GM12878 (cell line): ENCODE data around the gene ZFP91. TPM values are rescaled to one million over a fixed set of nuclear protein-coding genes. Genes with fewer than 3 reads are reported as not detected.

Experiments used
- ATAC-seq: fragments of 200-7000 bp; cut with Tn5 transposase; 3 replicates; pipeline ENCODE4 v1.9.1; 2020; ENCODE audit warnings: mild to moderate bottlenecking, moderate library complexity
- BruUV-seq: library from RNA; stranded (reverse); fragments of 400-500 nt; replicated peaks from 2 replicates; lab custom pipeline; 2021; lab: Mats Ljungman, UMichigan
- CTCF ChIA-PET: fragments of 300-600 bp; sonication (Branson Sonifier 250); formaldehyde crosslinking; extraction: SDS; loops from one replicate; lab custom pipeline; 2021; ENCODE audit warnings: inconsistent platforms; lab: Yijun Ruan, JAX
- POLR2A ChIA-PET: fragments of 350-600 bp; formaldehyde crosslinking; extraction: SDS; loops from one replicate; lab custom pipeline; 2021; ENCODE audit warnings: inconsistent platforms; lab: Charles Lee
- RAD21 ChIA-PET: fragments of 300-600 bp; sonication (Branson Sonifier 250); formaldehyde crosslinking; loops from one replicate; lab custom pipeline; 2023; ENCODE audit warnings: antibody characterized with exemption; ENCODE audit not compliant: unreplicated experiment; lab: Charles Lee
- SMC1A ChIA-PET: fragments of 300-600 bp; sonication (Branson Sonifier 250); formaldehyde crosslinking; loops from one replicate; lab custom pipeline; 2023; ENCODE audit not compliant: unreplicated experiment, uncharacterized antibody; lab: Charles Lee
- DNase-seq: peaks from one replicate; pipeline ENCODE4 v3.0.0-alpha.2; 2011; ENCODE audit warnings: low read depth, low spot score
- FAIRE-seq: peaks from 3 replicates; lab custom pipeline; 2011; peaks lifted over from hg19 to GRCh38; lab: Jason Lieb, UNC
- H2AFZ ChIP-seq: 2 replicates; pipeline ENCODE4 v1.6.0; 2011; ENCODE audit warnings: low read depth, low read length, control low read depth; ENCODE audit not compliant: control insufficient read depth
- H3K27ac ChIP-seq: 2 replicates; pipeline ENCODE4 v1.5.1; 2011; ENCODE audit warnings: control low read depth; ENCODE audit not compliant: control insufficient read depth, insufficient read depth
- H3K27me3 ChIP-seq, 2 experiments: replicated peaks in 1 of 2; 2 replicates each; pipeline versions ENCODE4 v1.6.0 to v1.6.1; 2011; ENCODE audit warnings: low read length in 1 of 2; ENCODE audit not compliant: control insufficient read depth in 2 of 2, insufficient read depth in 2 of 2
- H3K36me3 ChIP-seq, 2 experiments: 2 replicates each; pipeline ENCODE4 v1.5.1; 2011; ENCODE audit warnings: low read length in 1 of 2; ENCODE audit not compliant: control insufficient read depth in 2 of 2, insufficient read depth in 2 of 2
- H3K4me1 ChIP-seq: 2 replicates; pipeline ENCODE4 v1.6.1; 2011; ENCODE audit warnings: mild to moderate bottlenecking, low read length, moderate library complexity, mixed read lengths; ENCODE audit not compliant: control insufficient read depth, insufficient read depth
- H3K4me2 ChIP-seq: 2 replicates; pipeline ENCODE4 v1.6.0; 2011; ENCODE audit warnings: control low read depth; ENCODE audit not compliant: control insufficient read depth, insufficient read depth
- H3K4me3 ChIP-seq: fragments of 200-600 bp; sonication (generic); 2 replicates; pipeline ENCODE4 v1.5.1; 2016
- H3K79me2 ChIP-seq: 2 replicates; pipeline ENCODE4 v1.6.0; 2011; ENCODE audit warnings: low read length; ENCODE audit not compliant: control insufficient read depth, insufficient read depth
- H3K9ac ChIP-seq: 2 replicates; pipeline ENCODE4 v1.8.0; 2011; ENCODE audit warnings: low read length, control low read depth, mixed read lengths; ENCODE audit not compliant: control insufficient read depth, insufficient read depth
- H3K9me3 ChIP-seq: replicated peaks from 3 replicates; pipeline ENCODE4 v1.5.1; 2011; ENCODE audit warnings: mild to moderate bottlenecking, low read length; ENCODE audit not compliant: control insufficient read depth, insufficient read depth
- H4K20me1 ChIP-seq: 2 replicates; pipeline ENCODE4 v1.6.0; 2011; ENCODE audit not compliant: control insufficient read depth, insufficient read depth
- BMI1 ChIP-seq: fragments of 450-650 bp; IDR thresholded peaks from 2 replicates; pipeline ENCODE4 v1.6.1; 2016; ENCODE audit warnings: mild to moderate bottlenecking, moderate library complexity, borderline replicate concordance
- CHD1 ChIP-seq: IDR thresholded peaks from 2 replicates; pipeline ENCODE4 v1.6.1; 2012; ENCODE audit warnings: low read depth, low read length, improper control_type of control experiment
- CREB1 ChIP-seq: IDR thresholded peaks from 2 replicates; pipeline ENCODE4 v1.6.1; 2012; ENCODE audit warnings: low read depth, mild to moderate bottlenecking, inconsistent platforms
- EED ChIP-seq: sonication (generic); IDR thresholded peaks from 2 replicates; pipeline ENCODE4 v1.6.1; 2016; ENCODE audit warnings: antibody characterized with exemption, low read depth
- FOXK2 ChIP-seq: fragments of 450-650 bp; IDR thresholded peaks from 2 replicates; pipeline ENCODE4 v1.6.1; 2017; ENCODE audit warnings: mild to moderate bottlenecking, moderate library complexity
- HCFC1 ChIP-seq: fragments of 150-350 bp; IDR thresholded peaks from 2 replicates; pipeline ENCODE4 v1.6.1; 2014; ENCODE audit warnings: low read length
- HSF1 ChIP-seq: fragments of 150-350 bp; IDR thresholded peaks from 2 replicates; pipeline ENCODE4 v1.6.1; 2014; ENCODE audit warnings: mild to moderate bottlenecking, low read depth, low read length
- JUNB ChIP-seq: IDR thresholded peaks from 2 replicates; pipeline ENCODE4 v1.6.1; 2016; ENCODE audit warnings: antibody characterized with exemption, mild to moderate bottlenecking
- LARP7 ChIP-seq: fragments of 450-650 bp; IDR thresholded peaks from 2 replicates; pipeline ENCODE4 v1.6.1; 2017; ENCODE audit warnings: mild to moderate bottlenecking
- MAX ChIP-seq: IDR thresholded peaks from 2 replicates; pipeline ENCODE4 v1.6.1; 2012; ENCODE audit warnings: low read depth, low read length, improper control_type of control experiment
- PML ChIP-seq: IDR thresholded peaks from 2 replicates; pipeline ENCODE4 v1.6.1; 2012; ENCODE audit warnings: low read length, inconsistent platforms
- POLR2AphosphoS5 ChIP-seq: IDR thresholded peaks from 2 replicates; pipeline ENCODE4 v1.6.1; 2011; ENCODE audit warnings: mild to moderate bottlenecking, low read length, inconsistent platforms
- SUPT20H ChIP-seq: IDR thresholded peaks from 2 replicates; pipeline ENCODE4 v1.6.1; 2011; ENCODE audit warnings: low read depth, mild to moderate bottlenecking, low read length, moderate library complexity, borderline replicate concordance; ENCODE audit not compliant: control insufficient read depth
- ZNF217 ChIP-seq: fragments of 450-650 bp; IDR thresholded peaks from 2 replicates; pipeline ENCODE4 v1.6.1; 2017; ENCODE audit warnings: antibody characterized with exemption, mild to moderate bottlenecking
- ZZZ3 ChIP-seq: IDR thresholded peaks from 2 replicates; pipeline ENCODE4 v1.6.1; 2011; ENCODE audit warnings: low read depth; ENCODE audit not compliant: control insufficient read depth, insufficient read length
- WGBS: methylation state at CpG from one replicate; pipeline ENCODE4 v1.1.6; 2016; ENCODE audit warnings: low lambda C conversion rate; ENCODE audit not compliant: insufficient replicate concordance, insufficient coverage; ENCODE audit errors: missing lambda C conversion rate; 5-methylcytosine and 5-hydroxymethylcytosine counted together
- in situ Hi-C: fragments of 300-500 bp; cut with MboI; formaldehyde crosslinking; loops from 9 replicates; pipeline ENCODE4 v1.14.3; 2018; ENCODE audit warnings: mixed read lengths
- intact Hi-C: fragments of 100-400 bp; cut with micrococcal nuclease; formaldehyde crosslinking; loops from one replicate; pipeline ENCODE4 v1.14.2; 2022; ENCODE audit not compliant: unreplicated experiment
- polyA plus RNA-seq, 11 experiments: library from polyadenylated mRNA; depleted of rRNA in 4 of 11; unstranded in 6 of 11; stranded (reverse) in 5 of 11; fragments of >200 nt; fragmentation: Nextera tagmentation in 4 of 11; fragmentation: Illumina TruSeq in 1 of 11; extraction: Ambion mirVana in 4 of 11; extraction: Trizol in 1 of 11; gene quantifications; 1 replicate in 1 of 11; 2 replicates in 10 of 11; pipeline versions ENCODE4 v1.2.1 to v1.2.3, GENCODE V29; 2011 to 2016; ENCODE audit warnings: inconsistent platforms in 2 of 11, missing spikeins in 2 of 11, low read depth in 1 of 11
- total RNA-seq, 4 experiments: library from RNA; depleted of rRNA in 3 of 4; stranded (reverse); fragments of >200 nt in 3 of 4; fragmentation: Illumina TruSeq in 1 of 4; extraction: Trizol in 1 of 4; gene quantifications; 2 replicates each; pipeline versions ENCODE4 v1.2.1 to v1.2.3, GENCODE V29; 2013 to 2021
- TF ChIP-seq, protein P1 (sequence below): fragments of 450-650 bp; formaldehyde crosslinking; IDR thresholded peaks from 2 replicates; pipeline ENCODE4 v1.4.0; 2020; ENCODE audit warnings: mild to moderate bottlenecking, moderate library complexity

ZFP91 gene
- total and polyA plus RNA-seq, 10 of the 15 experiments (the other 5 are each of a cell fraction or from before 2014, with no cell fraction given), result 12.9 to 54.1 (median 31.7) TPM

DNA sequence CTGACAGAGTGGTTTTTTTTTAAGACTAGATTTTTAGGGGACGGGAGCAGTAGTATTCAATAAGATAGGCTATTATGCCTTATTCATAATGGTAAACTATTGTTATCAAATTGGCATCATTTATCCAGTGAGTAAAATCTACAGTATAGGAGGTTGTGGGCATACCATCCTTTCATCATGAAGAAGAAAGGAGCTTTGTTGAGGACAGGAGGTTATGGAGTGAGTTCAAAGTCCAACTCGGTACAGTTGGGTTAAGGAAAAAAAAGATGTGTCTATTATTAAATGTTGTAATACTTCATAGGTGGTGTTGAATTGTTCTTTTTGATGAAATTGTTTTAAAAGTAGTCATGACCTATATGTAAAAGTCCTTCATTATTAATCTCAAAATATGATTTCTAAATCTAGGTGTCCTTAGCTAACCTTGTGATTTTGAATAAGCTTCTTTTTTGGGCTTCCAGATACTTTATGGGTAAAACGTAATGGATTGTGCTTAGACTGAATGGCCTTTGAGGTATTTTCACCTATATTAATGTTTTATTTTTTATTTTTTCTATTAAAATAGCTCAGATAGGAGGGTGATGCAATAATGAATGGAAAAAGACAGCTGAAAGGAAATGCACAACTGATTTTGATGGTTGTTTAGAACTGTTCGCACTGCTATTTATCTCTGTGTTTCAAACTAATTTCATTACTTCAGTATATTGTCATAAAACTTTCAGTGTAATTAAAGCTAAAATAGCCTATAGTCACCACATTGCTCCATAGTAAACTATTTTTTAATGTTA lies 28.3 kb downstream of the ZFP91 start (continued):
- TF ChIP-seq POLR2AphosphoS5, result no peak
- TF ChIP-seq LARP7, result no peak
- no peak for TF ChIP-seq MAX
- no peak for TF ChIP-seq EED
- TF ChIP-seq SUPT20H, result no peak
- TF ChIP-seq HSF1, result no peak

DNA sequence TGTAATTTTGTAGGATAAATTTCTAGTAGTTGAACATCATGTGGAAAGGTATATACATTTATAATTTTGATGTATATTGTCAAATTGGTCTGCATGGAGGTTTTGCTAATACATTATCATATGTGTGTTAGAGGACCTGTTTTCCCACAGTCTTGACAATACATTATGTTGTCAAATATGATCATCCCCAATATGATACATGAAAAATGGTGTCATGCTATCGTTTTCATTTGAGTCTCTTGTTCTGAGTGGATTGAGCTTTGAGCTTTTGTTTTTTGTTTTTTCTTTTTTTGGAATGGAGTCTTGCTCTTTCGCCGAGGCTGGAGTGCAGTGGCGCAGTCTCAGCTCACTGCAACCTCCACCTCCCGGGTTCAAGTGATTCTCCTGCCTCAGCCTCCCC lies 29.5 kb downstream of the ZFP91 start:
- no peak overlapping the region for H3K4me2 ChIP-seq
- H4K20me1 ChIP-seq, result peaks cover 3% of the 10 kb centered on the region; the same call in 1 of the 2 replicates
- H3K27me3 ChIP-seq, result no peaks in the 10 kb centered on the region
- H3K9ac ChIP-seq, result no peak overlapping the region
- 97% methylated on average over 5 of the region's 5 CpGs for WGBS
- H3K79me2 ChIP-seq, result peaks cover 54% of the 10 kb centered on the region
- no peak for ATAC-seq
- H3K4me1 ChIP-seq, result peaks cover 9% of the 10 kb centered on the region
- no peak overlapping the region for H2AFZ ChIP-seq
- no peak for DNase-seq
- peaks cover 4 to 28% of the 10 kb centered on the region in 2 experiments for H3K36me3 ChIP-seq
- ChIA-PET SMC1A (interaction anchor here (1.4 to 2.6 kb wide), 2 partner anchors 16 to 32 kb away, joined by 3 to 12 read pairs; partner anchors contain the start of gene LPXN), CTCF (interaction anchor here (1.4 to 6.2 kb wide), 3 partner anchors 21 to 41 kb away, joined by 3 to 42 read pairs (median 4); no protein-coding TSS in a partner anchor), RAD21 (no interaction called here), POLR2A (no interaction called here)
- H3K9me3 ChIP-seq, result no peaks in the 10 kb centered on the region
- no peak overlapping the region for H3K4me3 ChIP-seq
- FAIRE-seq, result no peak
- in situ Hi-C loops (no loop called here), intact Hi-C loops (no loop called here)
- BruUV-seq, result no TSS peak
- no peak overlapping the region for H3K27ac ChIP-seq
- TF ChIP-seq, protein P1, sequence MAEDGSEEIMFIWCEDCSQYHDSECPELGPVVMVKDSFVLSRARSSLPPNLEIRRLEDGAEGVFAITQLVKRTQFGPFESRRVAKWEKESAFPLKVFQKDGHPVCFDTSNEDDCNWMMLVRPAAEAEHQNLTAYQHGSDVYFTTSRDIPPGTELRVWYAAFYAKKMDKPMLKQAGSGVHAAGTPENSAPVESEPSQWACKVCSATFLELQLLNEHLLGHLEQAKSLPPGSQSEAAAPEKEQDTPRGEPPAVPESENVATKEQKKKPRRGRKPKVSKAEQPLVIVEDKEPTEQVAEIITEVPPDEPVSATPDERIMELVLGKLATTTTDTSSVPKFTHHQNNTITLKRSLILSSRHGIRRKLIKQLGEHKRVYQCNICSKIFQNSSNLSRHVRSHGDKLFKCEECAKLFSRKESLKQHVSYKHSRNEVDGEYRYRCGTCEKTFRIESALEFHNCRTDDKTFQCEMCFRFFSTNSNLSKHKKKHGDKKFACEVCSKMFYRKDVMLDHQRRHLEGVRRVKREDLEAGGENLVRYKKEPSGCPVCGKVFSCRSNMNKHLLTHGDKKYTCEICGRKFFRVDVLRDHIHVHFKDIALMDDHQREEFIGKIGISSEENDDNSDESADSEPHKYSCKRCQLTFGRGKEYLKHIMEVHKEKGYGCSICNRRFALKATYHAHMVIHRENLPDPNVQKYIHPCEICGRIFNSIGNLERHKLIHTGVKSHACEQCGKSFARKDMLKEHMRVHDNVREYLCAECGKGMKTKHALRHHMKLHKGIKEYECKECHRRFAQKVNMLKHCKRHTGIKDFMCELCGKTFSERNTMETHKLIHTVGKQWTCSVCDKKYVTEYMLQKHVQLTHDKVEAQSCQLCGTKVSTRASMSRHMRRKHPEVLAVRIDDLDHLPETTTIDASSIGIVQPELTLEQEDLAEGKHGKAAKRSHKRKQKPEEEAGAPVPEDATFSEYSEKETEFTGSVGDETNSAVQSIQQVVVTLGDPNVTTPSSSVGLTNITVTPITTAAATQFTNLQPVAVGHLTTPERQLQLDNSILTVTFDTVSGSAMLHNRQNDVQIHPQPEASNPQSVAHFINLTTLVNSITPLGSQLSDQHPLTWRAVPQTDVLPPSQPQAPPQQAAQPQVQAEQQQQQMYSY (CRISPR knock-in tag), result no peak
- TF ChIP-seq ZZZ3 (no peak), FOXK2 (no peak), CHD1 (no peak), HCFC1 (no peak), CREB1 (no peak), ZNF217 (no peak), PML (no peak), JUNB (no peak), BMI1 (no peak)
